HepG2 (cell line): Measurements from ENCODE around the gene MAVS. TPM values are rescaled to one million over a fixed set of nuclear protein-coding genes. Genes with fewer than 3 reads are reported as not detected.

ENCODE experiments used
- ATAC-seq: fragments of 200-7000 bp; cut with Tn5 transposase; 3 replicates; pipeline ENCODE4 v1.9.1; 2020; ENCODE audit warnings: mild to moderate bottlenecking, moderate library complexity
- BruUV-seq: library from RNA; stranded (reverse); fragments of 400-500 nt; replicated peaks from 2 replicates; lab custom pipeline; 2021; lab: Mats Ljungman, UMichigan
- CTCF ChIA-PET: fragments of 300-600 bp; formaldehyde crosslinking; extraction: SDS; loops from one replicate; lab custom pipeline; 2021; ENCODE audit warnings: low total read pairs, inconsistent platforms, low intra/inter-chr PET ratio; lab: Yijun Ruan, JAX
- POLR2A ChIA-PET: fragments of 350-600 bp; sonication (Branson Sonifier 250); formaldehyde crosslinking; loops from one replicate; lab custom pipeline; 2020; ENCODE audit warnings: antibody characterized with exemption, inconsistent platforms; lab: Yijun Ruan, JAX
- DNase-seq: peaks from one replicate; pipeline ENCODE4 v3.0.0-alpha.2; 2015; ENCODE audit warnings: low spot score
- FAIRE-seq: peaks from 3 replicates; lab custom pipeline; 2011; peaks lifted over from hg19 to GRCh38; lab: Jason Lieb, UNC
- H2AFZ ChIP-seq: one replicate; pipeline ENCODE4 v1.6.1; 2011; ENCODE audit warnings: low read length, inconsistent platforms
- H3K27ac ChIP-seq: fragments of 300-600 bp; 3 replicates; pipeline ENCODE4 v1.8.0; 2011; ENCODE audit warnings: mixed run types, mild to moderate bottlenecking, mixed read lengths, low read length, inconsistent platforms; ENCODE audit not compliant: insufficient read depth; ENCODE audit errors: extremely low read length
- H3K27me3 ChIP-seq, 2 experiments: fragments of 200-600 bp in 1 of 2; 2 replicates in 1 of 2; 3 replicates in 1 of 2; pipeline versions ENCODE4 v1.6.0 to v1.8.0; 2011; ENCODE audit warnings: low read length in 2 of 2, mild to moderate bottlenecking in 2 of 2, moderate library complexity in 2 of 2, inconsistent platforms in 1 of 2; ENCODE audit not compliant: insufficient read depth in 2 of 2, control insufficient read depth in 1 of 2
- H3K36me3 ChIP-seq, 2 experiments: fragments of 200-600 bp in 1 of 2; replicated peaks in 1 of 2; 2 replicates in 1 of 2; 3 replicates in 1 of 2; pipeline versions ENCODE4 v1.5.1 to v1.8.0; 2011; ENCODE audit warnings: low read length in 2 of 2, inconsistent platforms in 1 of 2; ENCODE audit not compliant: insufficient read depth in 2 of 2, control insufficient read depth in 1 of 2
- H3K4me1 ChIP-seq: 2 replicates; pipeline ENCODE4 v1.5.1; 2012; ENCODE audit warnings: low read length, inconsistent platforms; ENCODE audit not compliant: insufficient read depth
- H3K4me2 ChIP-seq: 2 replicates; pipeline ENCODE4 v1.6.0; 2011; ENCODE audit warnings: low read depth, low read length, inconsistent platforms
- H3K4me3 ChIP-seq, 3 experiments: fragments of 200-600 bp in 1 of 3; sonication (generic), shearing (Covaris generic) in 1 of 3; replicated peaks in 1 of 3; 2 replicates each; pipeline ENCODE4 v1.5.1; 2011 to 2016; ENCODE audit warnings: low read length in 3 of 3, inconsistent platforms in 2 of 3, low read depth in 2 of 3, mild to moderate bottlenecking in 2 of 3, control low read depth in 1 of 3, mixed read lengths in 1 of 3; ENCODE audit not compliant: insufficient read depth in 1 of 3
- H3K79me2 ChIP-seq: one replicate; pipeline ENCODE4 v1.6.1; 2011; ENCODE audit warnings: low read length, inconsistent platforms; ENCODE audit not compliant: insufficient read depth
- H3K9ac ChIP-seq: 2 replicates; pipeline ENCODE4 v1.6.0; 2011; ENCODE audit warnings: mild to moderate bottlenecking, low read depth, low read length, inconsistent platforms; ENCODE audit not compliant: insufficient read depth
- H3K9me3 ChIP-seq: 2 replicates; pipeline ENCODE4 v1.5.1; 2012; ENCODE audit warnings: mild to moderate bottlenecking, low read length
- H4K20me1 ChIP-seq: 2 replicates; pipeline ENCODE4 v1.6.0; 2011; ENCODE audit warnings: inconsistent platforms, mild to moderate bottlenecking, low read length, moderate library complexity; ENCODE audit not compliant: insufficient read depth
- AGO1 ChIP-seq: fragments of 200-400 bp; formaldehyde crosslinking; IDR thresholded peaks from 2 replicates; pipeline ENCODE4 v1.6.1; 2017; ENCODE audit warnings: mild to moderate bottlenecking, low read depth, low read length, moderate library complexity; ENCODE audit not compliant: poor library complexity, severe bottlenecking
- AGO2 ChIP-seq: fragments of 200-400 bp; formaldehyde crosslinking; optimal IDR thresholded peaks from 2 replicates; pipeline ENCODE3; 2017; ENCODE audit warnings: mild to moderate bottlenecking, low read depth, low read length, moderate library complexity
- HDAC2 ChIP-seq: sonication (generic); formaldehyde crosslinking; IDR thresholded peaks from 2 replicates; pipeline ENCODE4 v1.4.0; 2020; ENCODE audit warnings: missing genetic modification reagents
- KDM5A ChIP-seq: fragments of 200-600 bp; sonication (generic); IDR thresholded peaks from 2 replicates; pipeline ENCODE4 v1.7.0; 2018; ENCODE audit warnings: antibody characterized with exemption, mild to moderate bottlenecking, low read length, borderline replicate concordance
- MYNN ChIP-seq: sonication (generic); formaldehyde crosslinking; IDR thresholded peaks from 2 replicates; pipeline ENCODE4 v1.4.0; 2020; ENCODE audit warnings: mild to moderate bottlenecking, low read depth, missing genetic modification reagents
- NFRKB ChIP-seq: fragments of 450-650 bp; IDR thresholded peaks from 2 replicates; pipeline ENCODE4 v1.6.1; 2017
- RBFOX2 ChIP-seq: fragments of 200-400 bp; formaldehyde crosslinking; IDR thresholded peaks from 2 replicates; pipeline ENCODE4 v1.6.1; 2017; ENCODE audit warnings: low read depth, mild to moderate bottlenecking, low read length
- SNAPC2 ChIP-seq: sonication (generic); formaldehyde crosslinking; IDR thresholded peaks from 2 replicates; pipeline ENCODE4 v1.8.1; 2022; ENCODE audit warnings: mild to moderate bottlenecking, missing genetic modification reagents
- STAG1 ChIP-seq: sonication (generic); formaldehyde crosslinking; IDR thresholded peaks from 2 replicates; pipeline ENCODE4 v1.4.0; 2020; ENCODE audit warnings: missing genetic modification reagents
- ZBTB39 ChIP-seq: sonication (generic); formaldehyde crosslinking; IDR thresholded peaks from 2 replicates; pipeline ENCODE4 v1.5.0; 2020; ENCODE audit warnings: missing genetic modification reagents
- ZNF234 ChIP-seq: sonication (generic); formaldehyde crosslinking; conservative IDR thresholded peaks from 2 replicates; pipeline ENCODE4 v1.5.1; 2020; ENCODE audit warnings: mild to moderate bottlenecking, missing genetic modification reagents
- WGBS: methylation state at CpG from one replicate; pipeline ENCODE4 v1.1.6; 2017; ENCODE audit warnings: low lambda C conversion rate; 5-methylcytosine and 5-hydroxymethylcytosine counted together
- in situ Hi-C: cut with HindIII; loops from 2 replicates; pipeline ENCODE4 v1.10.0; 2017; ENCODE audit warnings: low pct_unique_long_range_greater_than_20kb; ENCODE audit not compliant: extremely low pct_ligation_motif_present
- intact Hi-C: fragments of 100-400 bp; cut with micrococcal nuclease; formaldehyde crosslinking; loops from one replicate; pipeline ENCODE4 v1.10.0; 2022; ENCODE audit not compliant: unreplicated experiment
- polyA plus RNA-seq, 8 experiments: library from polyadenylated mRNA; depleted of rRNA in 3 of 8; stranded (reverse) in 7 of 8; unstranded in 1 of 8; fragments of >200 nt; fragmentation: Illumina TruSeq in 4 of 8; extraction: Trizol in 4 of 8; gene quantifications; 2 replicates each; pipeline versions ENCODE4 v1.2.1 to v1.2.3, GENCODE V29; 2011 to 2016; ENCODE audit warnings: low read depth in 4 of 8, missing spikeins in 1 of 8, mixed read lengths in 1 of 8; ENCODE audit not compliant: insufficient read depth in 1 of 8
- total RNA-seq, 5 experiments: library from RNA; depleted of rRNA; stranded (reverse); fragments of >200 nt; fragmentation: Illumina TruSeq; extraction: Trizol; gene quantifications; 2 replicates each; pipeline ENCODE4 v1.2.3, GENCODE V29; 2016; ENCODE audit warnings: low read depth in 1 of 5
- TF ChIP-seq, protein P1 (sequence below): sonication (generic); formaldehyde crosslinking; IDR thresholded peaks from 2 replicates; pipeline ENCODE4 v1.4.0; 2020; ENCODE audit warnings: missing genetic modification reagents
- TF ChIP-seq, protein P2 (sequence below): sonication (generic); formaldehyde crosslinking; IDR thresholded peaks from 2 replicates; pipeline ENCODE4 v1.5.0; 2020; ENCODE audit warnings: mild to moderate bottlenecking, missing genetic modification reagents

MAVS gene
- total and polyA plus RNA-seq, 2 of the 13 experiments (the other 11 are each of a cell fraction or from before 2014, with no cell fraction given), result 27.3 to 36.6 TPM

GRCh38 chr20:3823881-3824280 lies 22.8 kb upstream of the MAVS start:
- CTCF ChIA-PET, result no interaction called here
- H3K27ac ChIP-seq, result no peak overlapping the region
- H3K9ac ChIP-seq, result no peak overlapping the region
- H3K4me1 ChIP-seq, result peaks cover 20% of the 10 kb centered on the region
- no peaks in the 10 kb centered on the region; a peak in 1 of 5 replicates for H3K27me3 ChIP-seq
- H2AFZ ChIP-seq, result no peak overlapping the region
- intact Hi-C loops, result no loop called here
- WGBS, result 96% methylated on average over 13 of the region's 20 CpGs
- H4K20me1 ChIP-seq, result no peaks in the 10 kb centered on the region
- peak; percentile 63 for TF ChIP-seq RBFOX2
- peak; percentile 53 for TF ChIP-seq AGO2
- no peak for TF ChIP-seq HDAC2 (CRISPR knock-in tag)
- peaks cover 9 to 23% of the 10 kb centered on the region in 2 experiments for H3K36me3 ChIP-seq
- DNase-seq (no peak), ATAC-seq (no peak), FAIRE-seq (no peak)
- BruUV-seq, result no TSS peak
- H3K4me3 ChIP-seq, result no peak overlapping the region
- no peak overlapping the region for H3K4me2 ChIP-seq
- H3K9me3 ChIP-seq, result no peaks in the 10 kb centered on the region
- POLR2A ChIA-PET, result no interaction called here
- in situ Hi-C loops, result no loop called here
- peaks cover 12% of the 10 kb centered on the region for H3K79me2 ChIP-seq

DNA sequence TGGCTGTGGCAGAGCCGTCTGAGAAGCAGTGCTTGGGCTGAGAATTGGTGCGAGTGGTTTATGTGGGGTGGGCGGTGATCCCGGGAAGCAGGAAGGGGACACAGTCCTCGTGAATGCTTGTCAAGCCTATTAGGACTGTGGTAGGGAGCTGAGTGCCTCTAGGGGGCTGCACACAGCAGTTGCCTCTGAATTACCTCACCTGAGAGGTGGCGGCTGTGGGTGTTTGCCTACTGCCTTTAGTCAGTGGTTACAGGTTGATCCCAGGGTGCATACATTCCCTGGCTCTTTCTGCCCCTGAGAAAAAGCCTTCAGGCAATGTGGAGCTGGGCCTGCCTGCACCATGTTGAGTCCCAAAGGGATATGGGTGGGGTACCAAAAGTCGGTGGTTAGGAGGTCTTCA lies 21.1 kb upstream of the MAVS start:
- 86% methylated on average over 7 of the region's 7 CpGs for WGBS
- peaks cover 12% of the 10 kb centered on the region for H3K79me2 ChIP-seq
- POLR2A ChIA-PET, result interaction anchor here (1.6 kb wide), 2 partner anchors 18 to 30 kb away, joined by 4 to 5 read pairs; no protein-coding TSS in a partner anchor
- FAIRE-seq (no peak), ATAC-seq (peak; percentile 64), DNase-seq (peak; percentile 52)
- intact Hi-C loops, result no loop called here
- H4K20me1 ChIP-seq, result no peaks in the 10 kb centered on the region
- no peak overlapping the region for H3K4me2 ChIP-seq
- CTCF ChIA-PET, result no interaction called here
- in situ Hi-C loops, result no loop called here
- no peaks in the 10 kb centered on the region for H3K9me3 ChIP-seq
- no peak overlapping the region for H3K27ac ChIP-seq
- BruUV-seq, result no TSS peak
- H2AFZ ChIP-seq, result no peak overlapping the region
- no peaks in the 10 kb centered on the region; a peak in 1 of 5 replicates for H3K27me3 ChIP-seq
- peaks cover 9 to 23% of the 10 kb centered on the region in 2 experiments for H3K36me3 ChIP-seq
- H3K4me3 ChIP-seq, result no peak overlapping the region
- H3K9ac ChIP-seq, result no peak overlapping the region
- H3K4me1 ChIP-seq, result peaks cover 10% of the 10 kb centered on the region
- TF ChIP-seq NFRKB, result no peak
- TF ChIP-seq ZBTB39 (CRISPR knock-in tag), result no peak
- TF ChIP-seq AGO1, result no peak
- peak; percentile 34 for TF ChIP-seq STAG1 (CRISPR knock-in tag)
- no peak for TF ChIP-seq KDM5A
- TF ChIP-seq, protein P1, sequence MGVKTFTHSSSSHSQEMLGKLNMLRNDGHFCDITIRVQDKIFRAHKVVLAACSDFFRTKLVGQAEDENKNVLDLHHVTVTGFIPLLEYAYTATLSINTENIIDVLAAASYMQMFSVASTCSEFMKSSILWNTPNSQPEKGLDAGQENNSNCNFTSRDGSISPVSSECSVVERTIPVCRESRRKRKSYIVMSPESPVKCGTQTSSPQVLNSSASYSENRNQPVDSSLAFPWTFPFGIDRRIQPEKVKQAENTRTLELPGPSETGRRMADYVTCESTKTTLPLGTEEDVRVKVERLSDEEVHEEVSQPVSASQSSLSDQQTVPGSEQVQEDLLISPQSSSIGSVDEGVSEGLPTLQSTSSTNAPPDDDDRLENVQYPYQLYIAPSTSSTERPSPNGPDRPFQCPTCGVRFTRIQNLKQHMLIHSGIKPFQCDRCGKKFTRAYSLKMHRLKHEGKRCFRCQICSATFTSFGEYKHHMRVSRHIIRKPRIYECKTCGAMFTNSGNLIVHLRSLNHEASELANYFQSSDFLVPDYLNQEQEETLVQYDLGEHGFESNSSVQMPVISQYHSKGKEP (CRISPR knock-in tag), result no peak
- TF ChIP-seq ZNF234 (CRISPR knock-in tag), result no peak
- TF ChIP-seq, protein P2, sequence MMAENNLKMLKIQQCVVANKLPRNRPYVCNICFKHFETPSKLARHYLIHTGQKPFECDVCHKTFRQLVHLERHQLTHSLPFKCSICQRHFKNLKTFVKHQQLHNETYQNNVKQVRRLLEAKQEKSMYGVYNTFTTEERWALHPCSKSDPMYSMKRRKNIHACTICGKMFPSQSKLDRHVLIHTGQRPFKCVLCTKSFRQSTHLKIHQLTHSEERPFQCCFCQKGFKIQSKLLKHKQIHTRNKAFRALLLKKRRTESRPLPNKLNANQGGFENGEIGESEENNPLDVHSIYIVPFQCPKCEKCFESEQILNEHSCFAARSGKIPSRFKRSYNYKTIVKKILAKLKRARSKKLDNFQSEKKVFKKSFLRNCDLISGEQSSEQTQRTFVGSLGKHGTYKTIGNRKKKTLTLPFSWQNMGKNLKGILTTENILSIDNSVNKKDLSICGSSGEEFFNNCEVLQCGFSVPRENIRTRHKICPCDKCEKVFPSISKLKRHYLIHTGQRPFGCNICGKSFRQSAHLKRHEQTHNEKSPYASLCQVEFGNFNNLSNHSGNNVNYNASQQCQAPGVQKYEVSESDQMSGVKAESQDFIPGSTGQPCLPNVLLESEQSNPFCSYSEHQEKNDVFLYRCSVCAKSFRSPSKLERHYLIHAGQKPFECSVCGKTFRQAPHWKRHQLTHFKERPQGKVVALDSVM (CRISPR knock-in tag), result no peak
- TF ChIP-seq MYNN (CRISPR knock-in tag), result no peak
- no peak for TF ChIP-seq SNAPC2
